ENCODE measurements around the gene ARSK.
"Not testable (repeated sequence)": the region's sequence is repeated elsewhere in the genome, so short reads cannot be mapped to it uniquely, and the experiment has no call there.

Gene ARSK

GRCh38 chr5:95630394-95630917, 75.6 kb downstream of the ARSK start:
- Histone ChIP-seq H3K27me3 (replicated peaks) (no peaks in the 10 kb centered on the region), H3K36me3 (replicated peaks) (no peaks in the 10 kb centered on the region), H3K4me3 (ENCODE audit: low read depth, low read length) (no peak overlapping the region), H3K27ac (no peak overlapping the region)
- TF ChIP-seq, protein P1, sequence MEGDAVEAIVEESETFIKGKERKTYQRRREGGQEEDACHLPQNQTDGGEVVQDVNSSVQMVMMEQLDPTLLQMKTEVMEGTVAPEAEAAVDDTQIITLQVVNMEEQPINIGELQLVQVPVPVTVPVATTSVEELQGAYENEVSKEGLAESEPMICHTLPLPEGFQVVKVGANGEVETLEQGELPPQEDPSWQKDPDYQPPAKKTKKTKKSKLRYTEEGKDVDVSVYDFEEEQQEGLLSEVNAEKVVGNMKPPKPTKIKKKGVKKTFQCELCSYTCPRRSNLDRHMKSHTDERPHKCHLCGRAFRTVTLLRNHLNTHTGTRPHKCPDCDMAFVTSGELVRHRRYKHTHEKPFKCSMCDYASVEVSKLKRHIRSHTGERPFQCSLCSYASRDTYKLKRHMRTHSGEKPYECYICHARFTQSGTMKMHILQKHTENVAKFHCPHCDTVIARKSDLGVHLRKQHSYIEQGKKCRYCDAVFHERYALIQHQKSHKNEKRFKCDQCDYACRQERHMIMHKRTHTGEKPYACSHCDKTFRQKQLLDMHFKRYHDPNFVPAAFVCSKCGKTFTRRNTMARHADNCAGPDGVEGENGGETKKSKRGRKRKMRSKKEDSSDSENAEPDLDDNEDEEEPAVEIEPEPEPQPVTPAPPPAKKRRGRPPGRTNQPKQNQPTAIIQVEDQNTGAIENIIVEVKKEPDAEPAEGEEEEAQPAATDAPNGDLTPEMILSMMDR (IDR thresholded peaks at IDR 0.05; ENCODE audit: low read depth, low read length, missing control alignments) = no peak
- DNase-seq = no peak
- in situ Hi-C loops (cut with HindIII; ENCODE audit: low pct_ligation_motif_present, low sequenced_read_pairs) = no loop called here

- no peak overlapping the region for H3K4me3 ChIP-seq (ENCODE audit: low read depth, low read length)
- no peaks in the 10 kb centered on the region for H3K27me3 ChIP-seq (replicated peaks)
- peak; percentile 61 for DNase-seq
- in situ Hi-C loops (cut with HindIII; ENCODE audit: low pct_ligation_motif_present, low sequenced_read_pairs) = no loop called here
- TF ChIP-seq, protein P1 (IDR thresholded peaks at IDR 0.05; ENCODE audit: low read depth, low read length, missing control alignments) = no peak
- H3K27ac ChIP-seq = peak overlapping the region; percentile 53
- no peaks in the 10 kb centered on the region for H3K36me3 ChIP-seq (replicated peaks)
Observed at GRCh38 chr5:95631255-95631958, 76.5 kb downstream of the ARSK start.

GRCh38 chr5:95631991-95632675, 77.2 kb downstream of the ARSK start:
- TF ChIP-seq, protein P1 (IDR thresholded peaks at IDR 0.05; ENCODE audit: low read depth, low read length, missing control alignments) = no peak
- H3K27ac ChIP-seq = peak overlapping the region; percentile 53

DNA sequence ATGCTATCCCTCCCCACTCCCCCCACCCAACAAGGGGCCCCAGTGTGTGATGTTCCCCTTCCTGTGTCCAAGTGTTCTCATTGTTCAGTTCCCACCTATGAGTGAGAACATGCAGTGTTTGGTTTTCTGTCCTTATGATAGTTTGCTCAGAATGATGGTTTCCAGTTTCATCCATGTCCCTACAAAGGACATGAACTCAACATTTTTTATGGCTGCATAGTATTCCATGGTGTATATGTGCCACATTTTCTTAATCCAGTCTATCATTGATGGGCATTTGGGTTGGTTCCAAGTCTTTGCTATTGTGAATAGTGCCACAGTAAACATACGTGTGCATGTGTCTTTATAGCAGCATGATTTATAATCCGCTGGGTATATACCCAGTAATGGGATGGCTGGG, 78.0 kb downstream of the ARSK start:
- H3K4me3 ChIP-seq (ENCODE audit: low read depth, low read length); in situ Hi-C loops (cut with HindIII; ENCODE audit: low pct_ligation_motif_present, low sequenced_read_pairs); H3K27ac ChIP-seq; H3K36me3 ChIP-seq (replicated peaks); H3K27me3 ChIP-seq (replicated peaks); DNase-seq: not testable (repeated sequence)

More at GRCh38 chr5:95631991-95632675, 77.2 kb downstream of the ARSK start:
- H3K36me3 ChIP-seq (replicated peaks) = no peaks in the 10 kb centered on the region
- in situ Hi-C loops (cut with HindIII; ENCODE audit: low pct_ligation_motif_present, low sequenced_read_pairs) = no loop called here
- no peak overlapping the region for H3K4me3 ChIP-seq (ENCODE audit: low read depth, low read length)
- H3K27me3 ChIP-seq (replicated peaks) = no peaks in the 10 kb centered on the region
- DNase-seq = peak; percentile 90

- H3K27me3 ChIP-seq (replicated peaks) = no peaks in the 10 kb centered on the region
- H3K27ac ChIP-seq = no peak overlapping the region
- no peak overlapping the region for H3K4me3 ChIP-seq (ENCODE audit: low read depth, low read length)
- H3K36me3 ChIP-seq (replicated peaks) = no peaks in the 10 kb centered on the region
- in situ Hi-C loops (cut with HindIII; ENCODE audit: low pct_ligation_motif_present, low sequenced_read_pairs) = no loop called here
- DNase-seq = no peak
- TF ChIP-seq, protein P1 (IDR thresholded peaks at IDR 0.05; ENCODE audit: low read depth, low read length, missing control alignments) = no peak
Observed at GRCh38 chr5:95633671-95634070, 78.8 kb downstream of the ARSK start.

DNA sequence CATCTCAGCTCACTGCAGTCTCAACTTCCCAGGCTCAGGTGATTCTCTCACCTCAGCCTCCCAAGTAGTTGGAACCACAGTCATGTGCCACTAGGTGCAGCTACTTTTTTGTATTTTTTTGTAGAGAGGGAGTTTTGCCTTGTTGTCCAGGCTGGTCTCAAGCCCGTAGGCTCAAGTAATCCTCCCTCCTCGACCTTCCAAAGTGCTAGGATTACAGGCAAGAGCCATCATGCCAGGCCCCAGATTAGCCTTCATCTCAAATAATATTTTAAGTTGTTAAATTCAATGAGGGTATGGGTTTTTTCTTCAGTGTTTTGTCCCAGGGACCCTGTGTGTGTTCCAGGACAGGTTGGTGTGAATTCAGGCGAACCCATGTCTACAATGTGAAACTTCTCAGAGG, 79.2 kb downstream of the ARSK start:
- Histone ChIP-seq H3K4me3 (ENCODE audit: low read depth, low read length) (no peak overlapping the region), H3K27me3 (replicated peaks) (no peaks in the 10 kb centered on the region), H3K36me3 (replicated peaks) (no peaks in the 10 kb centered on the region), H3K27ac (no peak overlapping the region)
- no peak for DNase-seq
- in situ Hi-C loops (cut with HindIII; ENCODE audit: low pct_ligation_motif_present, low sequenced_read_pairs) = no loop called here
- TF ChIP-seq, protein P1 (IDR thresholded peaks at IDR 0.05; ENCODE audit: low read depth, low read length, missing control alignments) = no peak

Measured in brain microvascular endothelial cell (primary cell).